Fibroblast of the aortic adventitia (primary cell): ENCODE measurements around the gene CARNS1. TPM values are rescaled to one million over a fixed set of nuclear protein-coding genes. Genes with fewer than 3 reads are reported as not detected.

Experiments
- DNase-seq: peaks from one replicate; pipeline ENCODE4 v3.0.0-alpha.2; 2010; ENCODE audit warnings: low read depth
- H3K4me3 ChIP-seq: 2 replicates; pipeline ENCODE4 v1.5.1; 2011; ENCODE audit warnings: low read depth, mild to moderate bottlenecking, control low read depth, low read length, moderate library complexity
- total RNA-seq: library from RNA; depleted of rRNA; stranded (reverse); fragments of >200 nt; gene quantifications from 2 replicates; pipeline ENCODE4 v1.2.3, GENCODE V29; 2012; ENCODE audit warnings: low replicate concordance
- TF ChIP-seq, protein P1 (sequence below): IDR thresholded peaks from 2 replicates; pipeline ENCODE4 v1.5.1; 2011; ENCODE audit warnings: mild to moderate bottlenecking, low read length, control low read depth, inconsistent platforms; ENCODE audit not compliant: insufficient read depth

Gene CARNS1
- total RNA-seq, 1 donor, result 0.09 TPM

DNA sequence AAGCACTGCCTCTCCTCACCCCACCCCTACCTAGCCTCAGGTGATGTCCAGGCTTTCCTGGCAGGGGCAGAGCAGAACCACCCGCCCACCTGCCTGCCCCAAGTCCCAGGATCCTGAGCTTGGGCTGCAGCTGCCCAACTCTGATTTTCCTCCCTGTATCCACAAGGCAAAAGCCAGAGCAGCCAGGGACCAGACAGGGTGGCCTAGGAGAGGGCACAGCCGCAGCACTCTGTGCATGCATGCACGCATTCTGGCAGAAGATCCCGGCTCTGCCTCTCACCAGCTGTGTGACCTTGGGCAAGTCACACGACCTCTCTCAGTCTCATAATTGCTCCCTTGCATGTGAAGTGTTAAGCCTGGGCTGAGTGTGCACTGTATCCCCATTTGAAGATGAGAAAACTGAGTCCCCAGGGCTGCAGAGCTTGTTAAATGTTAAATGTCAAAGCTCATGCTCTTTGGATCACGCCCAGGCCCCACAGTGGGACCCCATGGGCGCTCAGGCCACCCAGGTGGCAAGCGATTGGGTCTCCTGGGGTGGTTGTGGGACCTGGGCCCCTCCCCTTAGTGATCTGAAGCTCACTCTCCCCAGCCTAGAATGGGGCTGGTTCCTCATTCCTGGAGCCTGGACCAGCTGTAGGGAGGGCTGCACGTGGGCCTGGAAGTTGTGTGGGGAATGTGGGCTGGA lies 2.8 kb upstream of the CARNS1 start:
- no peak for DNase-seq

DNA sequence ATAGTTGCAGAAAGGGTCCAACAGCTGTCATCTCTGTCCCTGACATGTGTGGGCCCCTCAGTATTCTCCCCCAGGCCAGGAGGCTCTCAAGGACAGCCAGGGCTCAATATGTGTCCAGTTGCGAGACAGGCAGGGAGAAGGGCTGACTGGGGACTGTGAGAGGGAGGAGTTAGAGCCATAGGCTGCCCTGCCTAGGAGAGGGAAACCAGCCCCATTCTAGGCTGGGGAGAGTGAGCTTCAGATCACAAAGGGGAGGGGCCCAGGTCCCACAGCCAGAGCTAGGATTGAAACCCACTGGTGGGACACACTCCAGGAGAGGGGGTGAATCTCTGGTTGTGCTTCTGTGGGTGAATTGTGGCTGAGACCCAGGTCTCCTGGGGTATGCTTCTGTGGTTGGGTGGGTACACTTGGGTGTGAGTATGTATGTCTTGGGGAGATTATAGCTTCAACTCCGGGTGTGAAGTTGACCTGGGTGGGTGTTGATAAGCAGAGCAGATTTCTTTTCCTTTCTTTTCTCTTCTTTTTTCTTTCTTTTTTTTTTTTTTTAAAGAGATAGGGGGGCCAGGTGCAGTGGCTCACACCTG lies 2.1 kb upstream of the CARNS1 start:
- H3K4me3 ChIP-seq, result no peak overlapping the region
- TF ChIP-seq, protein P1, sequence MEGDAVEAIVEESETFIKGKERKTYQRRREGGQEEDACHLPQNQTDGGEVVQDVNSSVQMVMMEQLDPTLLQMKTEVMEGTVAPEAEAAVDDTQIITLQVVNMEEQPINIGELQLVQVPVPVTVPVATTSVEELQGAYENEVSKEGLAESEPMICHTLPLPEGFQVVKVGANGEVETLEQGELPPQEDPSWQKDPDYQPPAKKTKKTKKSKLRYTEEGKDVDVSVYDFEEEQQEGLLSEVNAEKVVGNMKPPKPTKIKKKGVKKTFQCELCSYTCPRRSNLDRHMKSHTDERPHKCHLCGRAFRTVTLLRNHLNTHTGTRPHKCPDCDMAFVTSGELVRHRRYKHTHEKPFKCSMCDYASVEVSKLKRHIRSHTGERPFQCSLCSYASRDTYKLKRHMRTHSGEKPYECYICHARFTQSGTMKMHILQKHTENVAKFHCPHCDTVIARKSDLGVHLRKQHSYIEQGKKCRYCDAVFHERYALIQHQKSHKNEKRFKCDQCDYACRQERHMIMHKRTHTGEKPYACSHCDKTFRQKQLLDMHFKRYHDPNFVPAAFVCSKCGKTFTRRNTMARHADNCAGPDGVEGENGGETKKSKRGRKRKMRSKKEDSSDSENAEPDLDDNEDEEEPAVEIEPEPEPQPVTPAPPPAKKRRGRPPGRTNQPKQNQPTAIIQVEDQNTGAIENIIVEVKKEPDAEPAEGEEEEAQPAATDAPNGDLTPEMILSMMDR, result no peak
- no peak for DNase-seq

More for the DNA sequence above, 2.8 kb upstream of the CARNS1 start:
- TF ChIP-seq, protein P1, result no peak
- H3K4me3 ChIP-seq, result no peak overlapping the region

DNA sequence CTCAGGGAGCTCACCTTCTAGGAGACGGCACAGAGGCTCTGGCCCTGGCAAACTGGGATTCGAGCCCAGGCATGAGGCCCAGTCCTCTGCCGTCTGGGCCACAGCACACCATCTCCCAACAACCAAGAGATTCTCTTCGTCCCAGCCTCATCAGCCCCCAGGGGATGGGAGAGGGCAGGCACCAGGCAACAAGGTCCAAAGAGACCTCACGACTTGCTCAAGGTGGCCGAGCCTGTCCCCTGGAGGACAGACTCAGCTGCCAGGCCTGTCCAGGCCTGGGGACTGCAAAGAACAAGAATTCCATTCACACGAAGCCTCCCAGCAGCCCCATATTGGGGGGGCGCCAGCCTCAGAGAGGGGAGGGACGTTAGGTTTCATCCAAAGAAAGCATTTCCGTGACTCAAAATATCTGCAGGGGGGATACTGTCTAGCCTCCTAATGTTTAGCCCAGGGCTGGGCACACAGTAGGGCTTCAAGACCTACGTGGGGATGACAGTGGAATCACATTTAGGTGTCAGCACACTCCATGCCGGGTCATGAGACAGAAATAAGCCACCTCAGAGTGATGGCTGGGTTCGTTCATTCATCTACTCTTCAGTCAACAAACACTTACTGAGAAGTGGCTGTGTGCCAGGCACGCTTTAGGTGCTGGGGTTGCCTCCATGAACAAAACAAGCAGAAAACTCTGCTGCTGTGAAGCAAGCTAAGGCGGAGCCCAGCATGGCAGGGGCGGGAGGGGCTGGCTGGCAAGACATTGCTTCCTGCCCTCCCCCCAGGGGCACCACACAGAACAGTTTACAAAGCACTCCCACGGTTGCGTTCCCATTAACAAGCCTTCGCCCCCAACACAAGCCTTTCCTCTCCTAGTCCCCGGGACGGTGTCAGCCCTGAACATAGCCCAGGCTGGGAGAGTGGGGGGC lies 1.2 kb downstream of the CARNS1 start:
- TF ChIP-seq, protein P1, result no peak
- no peak overlapping the region for H3K4me3 ChIP-seq
- peak; percentile 31 for DNase-seq

DNA sequence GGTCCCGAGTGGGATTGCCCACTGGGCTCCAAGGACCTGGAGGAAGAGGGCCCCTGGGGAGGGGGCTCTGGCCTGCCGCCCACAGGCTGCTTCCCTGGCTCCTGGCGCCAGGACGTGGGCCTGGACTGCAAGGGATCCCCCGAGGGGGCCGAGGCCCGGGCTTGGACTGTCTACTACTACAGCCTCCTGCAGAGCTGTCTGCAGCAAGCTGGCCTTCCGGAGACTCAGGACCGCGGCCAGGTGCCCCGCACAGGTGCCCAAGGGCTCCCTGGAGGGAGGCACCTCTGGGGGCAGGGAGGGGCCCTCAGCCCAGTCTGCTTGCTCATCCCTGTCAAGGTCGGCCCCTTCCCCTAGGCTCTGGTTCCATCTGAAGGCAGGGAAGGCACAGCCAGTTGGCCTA lies 1.9 kb downstream of the CARNS1 start:
- no peak overlapping the region for H3K4me3 ChIP-seq
- no peak for DNase-seq
- TF ChIP-seq, protein P1, result no peak

DNA sequence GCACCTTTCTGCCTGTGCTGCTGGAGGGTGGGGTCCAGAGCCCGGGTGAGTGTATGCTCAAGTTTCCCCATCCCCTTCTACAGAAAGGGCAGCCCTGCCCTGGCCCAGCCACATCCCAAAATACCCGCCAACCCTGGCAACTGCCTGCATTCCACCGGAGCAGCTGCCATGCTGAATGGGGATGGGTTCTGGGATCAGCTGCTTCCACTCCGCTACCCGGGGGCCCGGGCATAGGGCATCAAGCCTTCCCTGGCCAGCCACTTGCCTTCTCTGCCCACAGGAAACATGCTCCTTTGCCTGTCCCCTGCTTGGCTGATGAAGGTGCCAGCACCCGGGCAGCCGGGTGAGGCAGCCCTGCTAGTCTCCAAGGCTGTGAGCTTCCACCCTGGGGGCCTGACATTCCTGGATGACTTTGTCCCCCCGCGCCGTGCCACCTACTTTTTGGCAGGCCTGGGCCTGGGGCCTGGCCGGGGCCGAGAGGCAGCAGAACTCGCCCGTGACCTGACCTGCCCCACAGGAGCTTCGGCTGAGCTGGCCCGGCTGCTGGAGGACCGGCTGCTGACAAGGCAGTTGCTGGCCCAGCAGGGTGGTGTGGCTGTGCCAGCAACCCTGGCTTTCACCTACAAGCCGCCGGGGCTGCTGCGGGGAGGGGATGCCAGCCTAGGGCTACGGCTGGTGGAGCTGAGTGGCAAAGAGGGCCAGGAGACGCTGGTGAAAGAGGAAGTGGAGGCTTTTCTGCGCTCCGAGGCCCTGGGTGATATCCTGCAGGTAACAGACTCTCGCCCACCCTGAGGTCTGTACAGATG lies 3.2 kb downstream of the CARNS1 start:
- DNase-seq, result no peak
- H3K4me3 ChIP-seq, result no peak overlapping the region
- TF ChIP-seq, protein P1, result no peak
